Measurements from ENCODE around the gene HRC.

The HRC gene

DNA sequence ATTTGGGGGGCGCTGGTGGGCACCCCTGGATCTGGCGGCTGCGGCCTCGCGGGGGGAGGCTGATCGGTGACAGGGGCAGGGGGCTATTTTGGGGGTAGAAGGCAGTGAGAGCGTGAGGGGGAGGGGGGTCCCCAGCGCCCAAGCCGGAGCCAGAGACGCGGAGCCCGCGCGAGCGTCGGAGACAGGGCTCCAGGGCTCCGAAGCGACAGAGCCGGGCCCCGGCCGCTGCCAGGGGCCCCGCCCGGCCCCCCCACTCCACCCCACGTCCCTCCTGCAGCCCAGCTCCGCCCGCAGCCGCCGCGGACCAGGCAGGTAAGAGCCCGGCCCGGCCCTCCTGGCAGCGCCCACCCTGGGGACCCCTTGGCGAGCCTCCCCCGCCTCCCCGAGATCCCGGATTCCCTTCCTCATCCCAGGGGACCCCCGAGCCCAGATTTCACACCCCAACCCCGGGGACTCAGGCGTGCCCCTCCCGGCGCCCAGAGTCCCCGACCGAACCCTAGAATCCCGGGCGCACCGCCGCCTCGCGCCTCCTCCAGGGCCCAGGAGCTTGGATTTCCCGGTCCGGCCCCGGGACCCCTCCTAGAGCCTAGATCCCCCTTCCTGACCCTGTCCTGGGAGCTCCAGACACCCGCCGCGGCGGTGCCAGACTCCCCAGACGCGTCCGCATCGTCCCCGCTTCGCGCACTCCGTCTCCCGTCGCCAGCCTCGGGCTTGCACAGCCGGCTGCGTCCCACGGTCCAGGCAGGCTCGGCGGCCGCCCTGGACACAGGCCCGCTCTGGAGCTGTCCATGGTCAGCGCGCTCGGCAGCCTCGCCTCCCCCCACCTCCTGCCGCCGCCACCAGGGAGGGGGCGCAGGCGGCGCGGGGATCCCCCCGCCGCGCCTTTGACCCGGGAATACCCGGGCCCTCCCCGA lies 35.5 kb downstream of the HRC start, which contains the start of gene PPFIA3:
TSS of gene PPFIA3 (plus strand) at position 134 of the 914 bp plus-strand sequence. CDS start 8,330 bp downstream, outside the sequence.
- DNase-seq (ENCODE audit: low read depth): no peak
- peak within 1 kb of the TSS; percentile 67 for H3K4me3 ChIP-seq (ENCODE audit: low read depth, low read length)
- TF ChIP-seq, protein P1, sequence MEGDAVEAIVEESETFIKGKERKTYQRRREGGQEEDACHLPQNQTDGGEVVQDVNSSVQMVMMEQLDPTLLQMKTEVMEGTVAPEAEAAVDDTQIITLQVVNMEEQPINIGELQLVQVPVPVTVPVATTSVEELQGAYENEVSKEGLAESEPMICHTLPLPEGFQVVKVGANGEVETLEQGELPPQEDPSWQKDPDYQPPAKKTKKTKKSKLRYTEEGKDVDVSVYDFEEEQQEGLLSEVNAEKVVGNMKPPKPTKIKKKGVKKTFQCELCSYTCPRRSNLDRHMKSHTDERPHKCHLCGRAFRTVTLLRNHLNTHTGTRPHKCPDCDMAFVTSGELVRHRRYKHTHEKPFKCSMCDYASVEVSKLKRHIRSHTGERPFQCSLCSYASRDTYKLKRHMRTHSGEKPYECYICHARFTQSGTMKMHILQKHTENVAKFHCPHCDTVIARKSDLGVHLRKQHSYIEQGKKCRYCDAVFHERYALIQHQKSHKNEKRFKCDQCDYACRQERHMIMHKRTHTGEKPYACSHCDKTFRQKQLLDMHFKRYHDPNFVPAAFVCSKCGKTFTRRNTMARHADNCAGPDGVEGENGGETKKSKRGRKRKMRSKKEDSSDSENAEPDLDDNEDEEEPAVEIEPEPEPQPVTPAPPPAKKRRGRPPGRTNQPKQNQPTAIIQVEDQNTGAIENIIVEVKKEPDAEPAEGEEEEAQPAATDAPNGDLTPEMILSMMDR (IDR thresholded peaks at IDR 0.05; ENCODE audit: low read depth, low read length, missing control alignments): no peak
- in situ Hi-C loops (cut with HindIII; ENCODE audit: low sequenced_read_pairs): no loop called here

DNA sequence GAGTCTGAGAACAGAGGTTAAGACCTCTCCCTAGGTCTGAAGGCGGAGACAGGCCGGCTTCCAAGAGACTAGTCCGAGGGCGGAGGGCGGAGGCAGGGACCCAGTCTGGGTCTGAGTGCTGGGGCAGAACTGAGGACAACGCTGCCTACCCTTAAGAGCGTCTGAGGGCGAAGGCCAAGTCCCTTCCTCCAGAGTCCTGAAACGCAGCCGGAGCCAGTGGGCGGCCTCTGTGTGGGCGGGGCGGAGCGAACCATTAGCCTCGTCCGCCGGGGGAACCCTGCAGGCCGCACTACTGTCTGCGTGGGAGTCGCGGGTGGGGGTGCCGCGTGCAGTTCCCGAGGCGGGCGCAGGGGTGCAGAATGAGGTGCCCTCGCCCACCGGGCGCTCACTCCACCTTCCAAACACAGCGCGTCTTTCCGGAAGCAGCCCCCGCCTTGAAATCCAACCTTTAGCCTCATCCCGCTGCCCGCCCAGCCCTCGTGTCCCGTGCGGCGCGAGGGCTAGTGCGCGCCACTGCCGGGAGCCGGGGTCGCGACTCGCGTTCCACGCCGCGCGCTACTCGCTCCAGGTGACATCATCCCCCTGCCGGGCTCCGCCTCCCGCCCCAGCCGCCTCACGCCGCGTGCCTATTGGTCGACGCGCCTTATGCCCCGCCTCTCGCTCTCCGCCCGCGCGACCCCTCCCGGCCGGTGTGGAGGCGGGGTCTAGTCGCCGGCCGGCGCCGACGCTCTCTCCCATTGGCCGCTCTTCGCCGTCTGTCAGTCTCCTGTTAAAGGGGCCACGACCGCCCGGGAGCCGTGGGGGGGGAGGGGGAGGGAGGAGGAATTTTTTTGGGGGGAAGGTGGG lies 36.4 kb downstream of the HRC start, which contains the start of gene C19orf73:
TSS of gene C19orf73 (minus strand) at position 579 of the 846 bp plus-strand sequence. CDS start at position 458, 121 bp downstream.
- peak; percentile 76 for DNase-seq (ENCODE audit: low read depth)
- TF ChIP-seq, protein P1 (IDR thresholded peaks at IDR 0.05; ENCODE audit: low read depth, low read length, missing control alignments): no peak
- in situ Hi-C loops (cut with HindIII; ENCODE audit: low sequenced_read_pairs): no loop called here
- H3K4me3 ChIP-seq (ENCODE audit: low read depth, low read length): peak within 1 kb of the TSS; percentile 67

DNA sequence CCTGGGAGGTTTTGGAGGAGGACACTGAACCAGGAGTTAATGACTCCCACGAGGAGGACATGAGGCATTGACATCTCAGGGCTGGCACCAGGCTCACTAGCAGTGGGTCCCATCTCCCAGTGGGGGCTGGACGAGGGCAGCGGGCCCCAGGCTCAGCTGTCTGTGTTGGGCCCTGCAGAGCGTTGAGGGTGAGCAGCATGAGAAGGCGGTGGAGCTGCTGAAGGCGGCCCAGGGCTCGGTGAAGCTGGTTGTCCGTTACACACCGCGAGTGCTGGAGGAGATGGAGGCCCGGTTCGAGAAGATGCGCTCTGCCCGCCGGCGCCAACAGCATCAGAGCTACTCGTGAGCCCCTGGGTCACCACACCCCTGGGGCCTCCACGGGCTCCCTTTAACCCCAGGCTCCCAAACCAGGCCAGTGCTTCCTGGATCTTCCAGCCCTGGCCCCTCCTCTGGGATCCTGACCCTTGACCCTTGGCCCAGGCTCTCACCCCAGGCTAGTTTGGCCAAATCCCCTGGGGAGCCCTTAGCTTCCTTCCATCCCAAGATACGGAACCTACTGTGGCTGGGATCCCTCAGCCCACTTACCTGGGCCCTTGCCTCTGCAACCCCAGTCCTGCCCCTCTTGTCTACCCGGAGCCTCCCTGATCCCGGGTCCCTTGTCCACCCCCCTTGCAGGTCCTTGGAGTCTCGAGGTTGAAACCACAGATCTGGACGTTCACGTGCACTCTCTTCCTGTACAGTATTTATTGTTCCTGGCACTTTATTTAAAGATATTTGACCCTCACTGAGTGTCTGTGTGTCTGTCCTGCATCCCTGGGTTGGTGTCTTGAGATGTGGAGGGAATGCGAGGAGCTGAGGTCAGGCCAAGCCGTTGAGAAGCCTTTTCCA lies 37.3 kb downstream of the HRC start:
- DNase-seq (ENCODE audit: low read depth): no peak
- in situ Hi-C loops (cut with HindIII; ENCODE audit: low sequenced_read_pairs): no loop called here
- TF ChIP-seq, protein P1 (IDR thresholded peaks at IDR 0.05; ENCODE audit: low read depth, low read length, missing control alignments): no peak
- peak overlapping the region; percentile 67 for H3K4me3 ChIP-seq (ENCODE audit: low read depth, low read length)

DNA sequence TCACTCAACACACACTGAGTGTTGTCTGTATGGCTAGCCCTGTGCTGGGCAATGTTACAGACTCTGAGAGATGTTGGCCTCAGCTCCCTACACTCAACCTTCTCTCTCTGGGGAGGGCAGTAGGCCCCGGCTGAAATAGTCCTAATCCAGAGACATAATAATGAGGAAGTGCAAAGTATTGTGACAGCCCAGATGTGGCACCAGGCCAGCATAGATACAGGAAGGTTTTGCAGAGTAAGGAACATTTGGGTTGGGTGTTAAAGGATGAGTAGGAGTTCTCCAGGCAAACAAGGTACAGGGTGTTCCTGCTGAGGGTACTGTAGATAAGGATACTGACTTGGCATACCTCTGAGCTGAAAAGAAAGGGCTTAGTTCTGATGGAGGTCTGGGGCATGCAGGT lies 38.7 kb downstream of the HRC start:
- H3K4me3 ChIP-seq (ENCODE audit: low read depth, low read length): no peak overlapping the region
- in situ Hi-C loops (cut with HindIII; ENCODE audit: low sequenced_read_pairs): no loop called here
- DNase-seq (ENCODE audit: low read depth): no peak
- TF ChIP-seq, protein P1 (IDR thresholded peaks at IDR 0.05; ENCODE audit: low read depth, low read length, missing control alignments): no peak

DNA sequence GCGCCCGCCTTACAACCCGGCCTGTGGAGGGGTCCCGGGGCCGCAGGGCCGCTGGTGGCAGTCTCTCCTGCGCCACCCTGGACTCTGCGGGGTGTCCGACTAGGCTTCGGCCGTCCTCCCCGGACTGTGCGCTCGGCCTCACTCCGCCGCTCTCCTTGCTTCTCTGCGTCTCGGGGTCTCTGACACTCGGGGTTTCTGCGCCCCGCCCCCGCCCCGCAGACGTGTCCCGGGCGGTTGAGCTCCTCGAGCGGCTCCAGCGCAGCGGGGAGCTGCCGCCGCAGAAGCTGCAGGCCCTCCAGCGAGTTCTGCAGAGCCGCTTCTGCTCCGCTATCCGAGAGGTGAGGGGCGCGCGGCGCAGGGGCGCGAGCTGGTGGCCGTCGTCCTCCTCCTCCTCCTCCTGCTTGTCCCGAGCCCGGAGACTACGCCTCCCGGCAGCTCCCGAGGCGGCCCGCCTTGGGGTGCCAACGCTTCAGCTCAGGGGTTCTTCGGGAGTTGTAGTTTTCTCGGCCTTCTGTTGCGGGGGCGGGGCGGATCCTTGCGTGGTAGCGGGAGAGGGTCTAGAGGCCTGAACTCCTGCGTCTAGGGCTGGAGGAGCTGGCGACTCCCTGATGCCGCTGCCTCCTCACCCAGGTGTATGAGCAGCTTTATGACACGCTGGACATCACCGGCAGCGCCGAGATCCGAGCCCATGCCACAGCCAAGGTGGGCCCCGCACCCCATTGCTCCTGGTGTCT lies 40.4 kb downstream of the HRC start:
- no peak for DNase-seq (ENCODE audit: low read depth)
- TF ChIP-seq, protein P1 (IDR thresholded peaks at IDR 0.05; ENCODE audit: low read depth, low read length, missing control alignments): no peak
- in situ Hi-C loops (cut with HindIII; ENCODE audit: low sequenced_read_pairs): loop anchor here (5.0 kb wide), 1 partner anchor 78 kb away; no protein-coding TSS in a partner anchor
- peak overlapping the region; percentile 66 for H3K4me3 ChIP-seq (ENCODE audit: low read depth, low read length)
